ENCODE data around the gene ZNF324.

ZNF324 gene

DNA sequence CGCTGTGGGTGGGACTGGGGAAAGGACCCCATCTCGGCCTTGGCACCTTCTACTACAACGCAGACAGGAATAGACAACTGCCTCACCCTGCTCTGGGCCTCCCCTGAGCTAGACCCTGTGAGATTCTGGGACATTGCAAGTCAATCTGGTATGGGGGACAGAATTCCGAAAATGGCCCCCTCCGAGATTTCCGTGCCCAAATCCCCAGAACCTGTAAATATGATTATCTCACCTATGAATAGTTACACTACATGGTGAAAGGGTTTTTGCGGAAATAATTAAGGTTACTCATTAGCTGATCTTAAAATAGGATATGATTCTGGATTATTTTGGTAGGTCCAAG is 53.3 kb downstream of the ZNF324 start:
- in situ Hi-C loops (cut with MboI; ENCODE audit: low sequenced_read_pairs): no loop called here

DNA sequence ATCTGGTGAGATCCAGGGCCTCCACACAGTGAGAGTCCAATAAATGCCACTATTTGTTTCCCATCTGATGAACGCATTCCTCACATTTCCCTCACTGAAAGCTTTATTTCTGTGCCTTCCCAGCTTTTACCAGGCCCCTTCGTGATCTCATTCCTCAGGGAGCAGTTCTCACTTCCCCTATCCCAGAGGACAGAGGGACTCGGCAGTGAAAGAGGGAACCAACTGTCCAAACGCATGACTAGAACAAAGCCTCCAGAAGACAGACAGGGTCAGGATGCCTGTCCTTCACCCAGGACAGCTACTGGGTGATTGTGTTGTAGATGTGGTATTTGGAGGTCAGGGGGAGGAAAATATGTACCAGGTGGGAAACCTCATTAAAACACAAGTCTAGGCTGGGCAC is 54.8 kb downstream of the ZNF324 start:
- in situ Hi-C loops (cut with MboI; ENCODE audit: low sequenced_read_pairs): no loop called here

DNA sequence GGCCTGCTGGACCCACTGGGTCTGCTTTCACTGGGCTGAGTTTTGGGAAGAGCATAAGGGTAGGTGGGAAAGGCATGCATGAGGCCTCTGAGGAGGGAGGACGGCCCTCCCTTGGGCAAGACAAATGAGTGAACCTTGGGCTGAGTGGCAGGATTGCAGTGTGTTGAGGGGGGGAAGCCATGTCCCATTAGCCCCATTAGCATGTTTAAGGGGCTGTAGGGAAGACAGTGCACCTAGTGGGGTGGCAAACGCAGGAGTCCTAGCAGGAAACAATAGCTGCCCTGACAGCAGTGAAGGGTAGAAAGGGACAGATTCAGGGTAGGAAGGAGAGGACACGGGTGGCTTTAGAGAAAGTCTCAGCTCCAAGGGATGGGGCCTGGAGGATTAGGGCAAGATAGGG is 55.8 kb downstream of the ZNF324 start:
- in situ Hi-C loops (cut with MboI; ENCODE audit: low sequenced_read_pairs): no loop called here
